Kidney (tissue), 14 donors: ENCODE results near the gene PRKCE. TPM values are rescaled to one million over a fixed set of nuclear protein-coding genes. Genes with fewer than 3 reads are reported as not detected.
A peak's percentile ranks its signal among the peaks of the same experiment; 100 is the strongest.

Experiments
- DNase-seq, 5 donors: peaks; one replicate each; pipeline ENCODE4 v3.0.0-alpha.2; 2013 to 2020
- FAIRE-seq: peaks from 2 replicates; lab custom pipeline; 2012; peaks lifted over from hg19 to GRCh38; lab: Jason Lieb, UNC
- H3K27ac ChIP-seq, 2 donors: one replicate each; pipeline ENCODE4 v1.7.0; 2013; ENCODE audit warnings: low read depth in 2 of 2, low read length in 2 of 2, inconsistent platforms in 1 of 2
- H3K27me3 ChIP-seq: one replicate; pipeline ENCODE4 v1.7.1; 2013; ENCODE audit warnings: low read length, inconsistent platforms; ENCODE audit not compliant: control insufficient read depth, insufficient read depth
- H3K36me3 ChIP-seq, 3 donors: one replicate each; pipeline versions ENCODE4 v1.7.0 to v1.7.1; 2013; ENCODE audit warnings: low read length in 3 of 3, control low read depth in 1 of 3, inconsistent platforms in 1 of 3; ENCODE audit not compliant: insufficient read depth in 3 of 3, control insufficient read depth in 2 of 3
- H3K4me1 ChIP-seq, 3 donors: one replicate each; pipeline versions ENCODE4 v1.7.0 to v1.7.1; 2013; ENCODE audit warnings: low read length in 3 of 3, inconsistent platforms in 1 of 3, low read depth in 1 of 3; ENCODE audit not compliant: control insufficient read depth in 2 of 3, insufficient read depth in 2 of 3
- H3K4me3 ChIP-seq, 3 donors: one replicate each; pipeline versions ENCODE4 v1.7.0 to v1.8.1; 2013; ENCODE audit warnings: low read length in 3 of 3, control low read depth in 1 of 3, inconsistent platforms in 1 of 3
- H3K9ac ChIP-seq, 3 donors: one replicate each; pipeline versions ENCODE4 v1.7.0 to v1.7.1; 2013; ENCODE audit warnings: low read length in 3 of 3, control low read depth in 1 of 3, inconsistent platforms in 1 of 3
- H3K9me3 ChIP-seq, 3 donors: one replicate each; pipeline versions ENCODE4 v1.7.0 to v1.7.1; 2013; ENCODE audit warnings: low read length in 3 of 3, control low read depth in 1 of 3, inconsistent platforms in 1 of 3; ENCODE audit not compliant: control insufficient read depth in 2 of 3, insufficient read depth in 1 of 3
- intact Hi-C: fragments of 100-400 bp; cut with DNase I; formaldehyde crosslinking; loops from one replicate; pipeline ENCODE4 v1.11.1; 2022
- polyA plus RNA-seq: library from polyadenylated mRNA; stranded (reverse); fragments of 350-450 nt; fragmentation: Illumina TruSeq; extraction: RNeasy Lipid Tissue Mini Kit (QIAGEN cat#74804); gene quantifications from one replicate; pipeline ENCODE4 v1.2.3, GENCODE V29; 2014; ENCODE audit warnings: low read depth, low replicate concordance; ENCODE audit not compliant: insufficient read depth
- total RNA-seq: library from RNA; stranded (reverse); fragmentation: NEBNext Ultra II Directional; extraction: Animal tissue kit (Norgen Biotek cat#: 25700); gene quantifications from one replicate; pipeline ENCODE4 v1.2.1, GENCODE V29; 2021
- TF ChIP-seq, protein P1 (sequence below): IDR thresholded peaks from 3 replicates; pipeline ENCODE4 v1.5.1; 2012; ENCODE audit warnings: mild to moderate bottlenecking, moderate library complexity, borderline replicate concordance; ENCODE audit not compliant: insufficient read depth; ENCODE audit errors: extremely low read depth
- donor health status: control.
- donor health status: control.
- donor health status: control.
- donor health status: control.
- donor health status: control.
- donor health status: DM: yes; HTN: yes; CAD: no.
- donor health status: Normal renal cell carcinoma (clear cell type).

PRKCE gene
- total and polyA plus RNA-seq, 2 donors from 2014 or later: 11.1 to 27.3 TPM

DNA sequence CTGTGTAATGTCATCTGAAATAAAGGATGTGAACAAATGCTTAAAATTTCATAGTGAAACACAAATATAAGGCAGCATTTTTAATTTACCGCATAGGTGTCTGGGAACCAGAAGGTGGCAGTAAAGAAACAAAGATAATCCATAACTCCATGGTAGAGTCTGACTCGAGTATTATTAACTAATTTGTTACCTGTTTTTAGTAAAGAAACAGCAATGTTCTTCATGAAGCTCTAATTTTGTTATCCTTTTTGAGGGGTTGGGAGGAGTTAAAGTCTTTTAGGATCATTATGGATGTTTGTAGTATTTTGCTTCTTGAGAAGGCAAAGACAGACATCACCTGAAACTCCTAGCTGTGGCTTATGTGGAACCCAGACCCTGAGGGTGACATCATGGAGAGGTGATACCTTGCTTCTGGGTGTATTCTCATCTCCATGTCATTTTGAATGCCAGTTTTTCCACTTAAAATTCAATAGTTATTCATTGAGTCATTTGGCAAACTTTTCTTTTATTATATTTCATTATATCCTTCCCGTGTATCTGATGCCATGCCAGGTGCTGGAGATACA is 359.5 kb downstream of the PRKCE start:
- no peaks in the 10 kb centered on the region for H3K4me1 ChIP-seq
- H3K9me3 ChIP-seq: no peaks in the 10 kb centered on the region
- no peak overlapping the region for H3K4me3 ChIP-seq
- H3K36me3 ChIP-seq: peaks cover 0 to 8% (median 0%) of the 10 kb centered on the region in 3 donors
- no peak overlapping the region for H3K27ac ChIP-seq
- DNase-seq: peak in 2 of 5 donors; percentile 56 to 68
- intact Hi-C loops: no loop called here
- no peaks in the 10 kb centered on the region for H3K27me3 ChIP-seq
- no peak overlapping the region for H3K9ac ChIP-seq
- FAIRE-seq: no peak
- TF ChIP-seq, protein P1, sequence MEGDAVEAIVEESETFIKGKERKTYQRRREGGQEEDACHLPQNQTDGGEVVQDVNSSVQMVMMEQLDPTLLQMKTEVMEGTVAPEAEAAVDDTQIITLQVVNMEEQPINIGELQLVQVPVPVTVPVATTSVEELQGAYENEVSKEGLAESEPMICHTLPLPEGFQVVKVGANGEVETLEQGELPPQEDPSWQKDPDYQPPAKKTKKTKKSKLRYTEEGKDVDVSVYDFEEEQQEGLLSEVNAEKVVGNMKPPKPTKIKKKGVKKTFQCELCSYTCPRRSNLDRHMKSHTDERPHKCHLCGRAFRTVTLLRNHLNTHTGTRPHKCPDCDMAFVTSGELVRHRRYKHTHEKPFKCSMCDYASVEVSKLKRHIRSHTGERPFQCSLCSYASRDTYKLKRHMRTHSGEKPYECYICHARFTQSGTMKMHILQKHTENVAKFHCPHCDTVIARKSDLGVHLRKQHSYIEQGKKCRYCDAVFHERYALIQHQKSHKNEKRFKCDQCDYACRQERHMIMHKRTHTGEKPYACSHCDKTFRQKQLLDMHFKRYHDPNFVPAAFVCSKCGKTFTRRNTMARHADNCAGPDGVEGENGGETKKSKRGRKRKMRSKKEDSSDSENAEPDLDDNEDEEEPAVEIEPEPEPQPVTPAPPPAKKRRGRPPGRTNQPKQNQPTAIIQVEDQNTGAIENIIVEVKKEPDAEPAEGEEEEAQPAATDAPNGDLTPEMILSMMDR: peak; percentile 50

DNA sequence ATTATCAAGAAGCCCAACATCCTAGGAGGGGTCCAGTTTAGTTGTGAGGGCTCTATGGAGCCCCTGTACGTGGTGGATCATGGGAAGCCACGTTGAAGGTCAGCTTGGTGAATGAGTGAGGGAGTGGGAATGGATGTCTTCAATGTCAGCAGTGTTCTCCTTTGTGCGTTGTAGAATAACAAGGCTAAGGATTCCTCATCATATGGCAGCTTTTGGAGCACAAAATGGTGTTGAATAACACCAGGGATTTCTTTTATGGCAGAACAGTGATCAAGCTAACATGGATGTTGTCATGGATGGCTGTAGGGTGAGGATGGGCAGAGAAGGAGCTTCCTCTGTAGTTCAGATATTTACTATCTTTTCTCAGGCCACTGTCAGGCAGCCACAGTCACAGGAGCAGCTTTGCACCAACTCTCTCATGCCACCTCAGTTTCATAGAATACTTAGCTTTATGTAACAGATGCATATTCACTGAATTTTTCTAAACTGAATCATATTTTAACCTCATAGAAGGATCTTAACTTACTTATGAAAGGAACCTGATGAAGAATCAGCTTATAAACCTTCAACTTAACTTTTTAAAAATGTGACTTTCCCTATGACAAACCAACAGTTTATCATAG is 361.3 kb downstream of the PRKCE start:
- DNase-seq (no peak), FAIRE-seq (no peak)
- Histone ChIP-seq H3K9ac (no peak overlapping the region), H3K9me3 (no peaks in the 10 kb centered on the region), H3K4me3 (no peak overlapping the region), H3K27ac (no peak overlapping the region), H3K4me1 (peaks cover 0 to 2% (median 0%) of the 10 kb centered on the region in 3 donors), H3K36me3 (peaks cover 0 to 6% (median 0%) of the 10 kb centered on the region in 3 donors), H3K27me3 (no peaks in the 10 kb centered on the region)
- intact Hi-C loops: no loop called here
- TF ChIP-seq, protein P1: no peak

DNA sequence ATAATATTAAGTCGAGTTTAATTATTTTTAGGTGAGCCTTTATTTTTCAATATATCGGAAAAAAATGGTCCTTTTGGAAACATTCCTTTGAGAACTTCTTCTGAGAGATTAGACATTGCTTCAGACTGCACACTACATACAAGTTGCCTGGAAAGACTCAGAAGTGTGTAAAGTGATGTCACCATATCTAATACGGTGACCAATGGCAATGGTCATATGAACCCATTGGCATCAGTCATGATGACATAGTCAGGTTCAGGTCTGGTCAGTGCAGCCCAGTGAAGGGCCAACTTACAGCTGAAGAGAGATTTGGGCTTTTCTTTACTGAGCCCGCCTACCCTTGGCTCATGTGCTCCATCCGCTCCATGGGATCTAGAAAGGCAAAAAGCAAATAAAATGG is 362.3 kb downstream of the PRKCE start:
- Histone ChIP-seq H3K36me3 (peaks cover 0 to 4% (median 0%) of the 10 kb centered on the region in 3 donors), H3K4me1 (peaks cover 0 to 2% (median 0%) of the 10 kb centered on the region in 3 donors), H3K9me3 (no peaks in the 10 kb centered on the region), H3K27me3 (no peaks in the 10 kb centered on the region), H3K4me3 (no peak overlapping the region), H3K27ac (no peak overlapping the region), H3K9ac (no peak overlapping the region)
- FAIRE-seq (no peak), DNase-seq (no peak)
- intact Hi-C loops: no loop called here
- TF ChIP-seq, protein P1: no peak
